NCI-H2081 (cell line): Measurements from ENCODE around the gene C1orf210.

Experiments used
- DNase-seq, 2 experiments: peaks; one replicate each; lab custom pipeline; 2025; lab: John Stamatoyannopoulos, UW

Gene C1orf210

DNA sequence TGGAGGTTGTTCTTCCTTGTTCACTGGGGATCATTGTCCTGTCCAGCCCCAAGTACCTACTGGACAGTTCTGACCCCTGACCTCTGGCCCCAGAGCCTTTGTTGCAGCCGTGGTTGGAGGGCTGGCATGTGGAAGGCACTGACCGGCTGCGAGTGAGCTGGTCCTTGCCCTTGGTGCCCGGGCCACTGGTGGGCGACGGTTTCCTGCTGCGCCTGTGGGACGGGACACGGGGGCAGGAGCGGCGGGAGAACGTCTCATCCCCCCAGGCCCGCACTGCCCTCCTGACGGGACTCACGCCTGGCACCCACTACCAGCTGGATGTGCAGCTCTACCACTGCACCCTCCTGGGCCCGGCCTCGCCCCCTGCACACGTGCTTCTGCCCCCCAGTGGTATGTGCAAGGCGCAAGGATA is 26.8 kb upstream of the C1orf210 start:
- no peak for DNase-seq

DNA sequence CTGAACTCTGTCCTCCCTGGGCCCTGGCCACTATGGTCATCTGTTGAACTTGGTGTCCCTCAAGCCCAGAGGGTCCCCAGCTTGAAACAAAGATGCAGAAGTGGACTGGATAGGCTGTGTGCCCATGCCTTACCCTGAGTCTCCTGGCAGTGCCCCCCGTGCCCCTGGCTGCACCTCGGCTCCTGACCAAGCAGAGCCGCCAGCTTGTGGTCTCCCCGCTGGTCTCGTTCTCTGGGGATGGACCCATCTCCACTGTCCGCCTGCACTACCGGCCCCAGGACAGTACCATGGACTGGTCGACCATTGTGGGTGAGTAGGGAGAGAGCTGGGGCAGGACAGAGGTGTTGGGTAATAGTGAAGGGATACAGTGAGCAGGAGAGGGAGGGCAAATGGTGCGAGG is 26.1 kb upstream of the C1orf210 start:
- DNase-seq, result no peak

DNA sequence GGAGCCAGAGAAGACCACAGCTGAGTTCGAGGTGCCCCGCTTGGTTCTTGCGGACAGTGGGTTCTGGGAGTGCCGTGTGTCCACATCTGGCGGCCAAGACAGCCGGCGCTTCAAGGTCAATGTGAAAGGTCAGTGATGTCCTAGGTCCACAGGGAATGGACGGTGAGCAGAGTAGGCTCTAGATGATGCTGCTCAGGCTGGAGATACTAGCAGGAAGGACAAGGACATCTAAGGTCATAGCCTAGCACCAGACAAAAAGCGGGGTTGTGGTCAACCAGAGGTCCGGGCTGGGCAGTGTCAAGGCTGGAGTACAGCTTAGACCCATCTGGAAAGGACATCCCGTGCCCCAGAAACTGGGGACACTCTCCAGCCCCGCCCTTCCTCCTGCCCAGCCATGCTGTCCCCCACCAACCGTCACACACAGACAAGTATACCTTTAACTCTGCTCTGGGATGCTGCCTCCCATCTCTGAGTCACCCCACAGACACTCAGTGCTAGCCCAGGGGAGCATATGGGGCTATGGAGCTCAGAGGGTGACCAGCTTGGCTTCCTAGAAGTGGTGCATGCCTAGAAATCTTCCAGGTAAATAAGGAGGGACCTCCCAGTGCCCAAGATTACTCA is 24.1 kb upstream of the C1orf210 start:
- no peak for DNase-seq

DNA sequence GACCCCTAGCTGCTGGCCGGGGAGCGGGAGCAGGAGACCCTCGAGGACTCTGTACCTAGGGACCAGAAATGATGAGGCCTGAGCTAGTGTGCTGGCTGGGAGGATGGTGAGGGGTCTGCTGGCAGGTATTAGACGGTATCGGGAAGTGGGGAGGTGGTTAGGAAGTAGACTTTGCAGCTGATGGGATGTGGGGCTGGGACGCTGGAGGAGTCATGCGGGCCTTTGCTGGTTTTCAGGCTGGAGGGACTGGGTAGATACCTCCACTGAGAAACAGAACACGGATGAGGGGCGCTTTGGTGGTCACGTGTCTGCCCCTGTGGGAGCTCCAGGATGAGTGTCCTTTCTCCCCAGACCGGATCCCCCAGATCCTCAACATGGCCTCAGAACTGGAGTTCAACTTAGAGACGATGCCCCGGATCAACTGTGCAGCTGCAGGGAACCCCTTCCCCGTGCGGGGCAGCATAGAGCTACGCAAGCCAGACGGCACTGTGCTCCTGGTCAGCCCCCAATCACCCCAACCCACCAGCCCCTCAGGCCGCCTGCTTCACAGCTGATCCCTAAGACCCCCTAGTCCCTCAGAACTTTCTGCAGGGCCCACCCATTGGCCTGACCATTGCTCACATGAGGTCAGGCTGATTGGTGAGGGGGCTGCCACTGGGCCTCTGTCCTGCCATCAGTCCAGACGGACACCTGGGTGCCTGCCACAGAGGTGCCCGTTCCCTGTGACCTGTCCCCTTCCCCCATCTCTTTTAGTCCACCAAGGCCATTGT is 23.4 kb upstream of the C1orf210 start:
- DNase-seq, result no peak

DNA sequence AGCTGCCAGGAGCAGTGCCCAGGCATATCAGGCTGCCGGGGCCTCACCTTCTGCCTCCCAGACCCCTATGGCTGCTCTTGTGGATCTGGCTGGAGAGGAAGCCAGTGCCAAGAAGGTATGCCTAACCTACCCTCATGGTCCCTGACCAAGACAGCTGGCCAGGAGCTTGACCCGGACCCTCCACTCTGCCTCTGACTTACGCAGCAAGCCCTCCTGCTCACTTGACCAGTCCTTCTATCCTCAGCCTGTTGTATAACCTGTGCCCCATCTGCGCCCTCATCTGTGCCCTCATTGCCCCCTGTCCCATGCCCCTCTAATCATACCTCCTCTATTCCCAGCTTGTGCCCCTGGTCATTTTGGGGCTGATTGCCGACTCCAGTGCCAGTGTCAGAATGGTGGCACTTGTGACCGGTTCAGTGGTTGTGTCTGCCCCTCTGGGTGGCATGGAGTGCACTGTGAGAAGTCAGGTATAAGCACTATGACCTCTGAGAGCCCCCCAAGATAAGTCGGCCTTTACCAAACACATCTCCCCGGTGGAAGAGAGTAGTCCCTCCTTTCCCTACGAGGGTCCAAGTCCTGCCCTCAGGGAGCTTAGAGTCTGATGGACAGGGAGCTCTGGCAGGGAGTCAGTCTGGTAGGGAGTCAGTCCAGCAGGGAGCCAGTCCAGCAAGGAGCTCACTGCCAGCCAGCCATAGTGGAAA is 22.2 kb upstream of the C1orf210 start:
- no peak for DNase-seq

DNA sequence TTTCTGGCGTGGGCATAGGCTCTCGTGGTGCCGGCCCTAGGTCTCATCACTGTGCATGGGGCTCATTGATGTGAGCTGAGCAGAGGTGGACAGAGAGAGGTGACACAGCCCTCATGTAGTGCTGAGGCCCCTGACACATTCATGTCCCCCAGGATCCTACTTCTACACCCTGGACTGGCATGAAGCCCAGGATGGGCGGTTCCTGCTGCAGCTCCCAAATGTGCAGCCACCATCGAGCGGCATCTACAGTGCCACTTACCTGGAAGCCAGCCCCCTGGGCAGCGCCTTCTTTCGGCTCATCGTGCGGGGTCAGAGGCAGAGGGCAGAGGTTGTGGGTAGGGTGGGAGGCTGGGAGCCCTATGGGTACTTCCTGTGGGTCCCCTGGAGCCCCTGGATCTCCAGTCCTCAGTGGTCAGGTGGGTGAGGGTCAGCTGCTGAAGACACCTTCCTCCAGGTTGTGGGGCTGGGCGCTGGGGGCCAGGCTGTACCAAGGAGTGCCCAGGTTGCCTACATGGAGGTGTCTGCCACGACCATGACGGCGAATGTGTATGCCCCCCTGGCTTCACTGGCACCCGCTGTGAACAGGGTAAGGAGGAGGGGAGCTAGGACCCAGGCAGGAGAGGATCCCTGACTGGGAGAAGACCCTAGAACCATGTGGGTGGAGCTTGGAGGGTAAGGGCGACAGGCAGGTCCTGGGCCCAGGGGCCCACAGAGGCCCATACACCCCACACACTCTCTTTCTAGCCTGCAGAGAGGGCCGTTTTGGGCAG is 21.5 kb upstream of the C1orf210 start:
- no peak for DNase-seq

DNA sequence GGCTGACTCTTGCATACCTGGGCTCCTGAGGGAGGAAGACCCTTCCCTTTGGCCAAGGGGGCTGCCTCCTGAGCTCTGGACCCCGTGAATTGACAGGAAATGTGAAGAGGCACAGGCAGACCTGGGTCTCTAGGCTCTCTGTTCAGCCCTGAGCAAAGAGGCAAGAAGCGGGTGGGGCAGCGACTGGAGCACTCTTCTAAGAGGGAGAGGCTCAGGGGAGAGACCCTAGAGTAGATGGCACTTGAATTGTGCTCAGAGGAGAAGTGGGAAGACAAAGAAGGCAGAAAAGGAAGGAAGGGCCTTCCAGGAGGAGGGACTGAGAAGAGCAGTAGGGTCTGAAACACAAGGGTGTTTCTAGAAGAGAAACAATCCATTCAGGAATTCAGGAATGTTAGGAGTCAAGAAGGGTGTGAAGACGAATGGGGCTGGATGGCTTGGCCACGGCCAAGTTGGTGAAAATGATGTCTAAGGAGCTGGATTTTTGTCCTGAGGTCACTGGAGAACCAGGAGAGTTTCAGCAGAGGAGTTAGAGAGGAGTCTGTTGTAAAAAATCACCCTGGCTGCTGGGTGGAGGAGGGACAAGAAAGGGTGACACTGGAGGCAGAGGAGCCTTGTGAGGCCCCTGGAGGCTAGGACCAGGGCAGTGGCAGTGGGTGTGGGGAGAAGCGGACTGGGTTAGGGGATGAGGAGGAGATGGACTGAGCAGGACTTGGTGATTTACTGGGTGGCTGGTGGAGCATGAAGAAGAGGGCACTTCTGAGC is 20.7 kb upstream of the C1orf210 start:
- no peak for DNase-seq

DNA sequence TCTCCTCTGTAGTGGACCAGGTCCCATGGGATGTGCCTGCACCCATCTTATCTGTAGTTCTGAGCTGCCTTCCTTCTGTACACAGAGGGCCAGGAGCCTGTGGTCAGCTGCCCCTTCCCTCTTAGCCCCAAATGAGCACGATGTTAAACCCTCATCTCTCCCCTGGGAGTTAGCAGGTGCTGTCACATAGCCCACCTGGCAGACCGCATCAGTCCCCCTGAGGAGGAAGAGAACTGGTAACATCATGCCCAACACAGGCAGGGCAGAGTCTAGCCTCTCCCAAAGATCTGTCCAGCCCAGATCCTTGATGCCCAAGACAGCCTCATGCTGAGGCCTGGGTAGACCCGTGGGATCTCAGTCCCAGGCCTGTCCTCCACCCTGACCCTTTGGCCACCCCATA is 20.1 kb upstream of the C1orf210 start:
- no peak for DNase-seq

DNA sequence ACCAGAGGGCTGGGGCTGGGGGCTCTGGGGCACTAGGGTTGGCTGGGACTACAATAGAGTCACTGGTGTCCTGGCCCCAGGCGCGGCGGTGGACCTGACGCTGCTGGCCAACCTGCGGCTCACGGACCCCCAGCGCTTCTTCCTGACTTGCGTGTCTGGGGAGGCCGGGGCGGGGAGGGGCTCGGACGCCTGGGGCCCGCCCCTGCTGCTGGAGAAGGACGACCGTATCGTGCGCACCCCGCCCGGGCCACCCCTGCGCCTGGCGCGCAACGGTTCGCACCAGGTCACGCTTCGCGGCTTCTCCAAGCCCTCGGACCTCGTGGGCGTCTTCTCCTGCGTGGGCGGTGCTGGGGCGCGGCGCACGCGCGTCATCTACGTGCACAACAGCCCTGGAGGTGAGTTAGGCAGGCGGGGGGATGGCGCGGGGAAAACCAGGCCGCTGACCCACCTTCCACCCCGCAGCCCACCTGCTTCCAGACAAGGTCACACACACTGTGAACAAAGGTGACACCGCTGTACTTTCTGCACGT is 19.5 kb upstream of the C1orf210 start:
- DNase-seq, result no peak

DNA sequence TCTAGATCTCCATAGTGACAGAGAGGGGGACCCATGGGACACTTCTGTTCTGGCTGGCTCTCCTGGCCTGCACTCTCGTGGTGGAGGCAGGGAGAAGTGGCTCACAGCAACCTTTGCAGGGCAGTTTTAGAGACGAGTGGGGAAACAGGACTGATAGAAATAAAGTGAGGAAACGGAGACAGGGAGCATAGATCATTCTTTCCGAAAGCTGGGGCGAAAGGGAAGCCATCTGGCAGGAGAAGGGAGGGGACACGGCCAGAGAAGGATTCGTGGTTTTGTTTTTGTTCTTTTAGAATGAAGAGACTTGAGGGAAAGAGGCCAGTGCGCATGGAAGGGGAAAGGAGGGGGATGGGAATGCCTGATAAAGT is 18.9 kb upstream of the C1orf210 start:
- no peak for DNase-seq

DNA sequence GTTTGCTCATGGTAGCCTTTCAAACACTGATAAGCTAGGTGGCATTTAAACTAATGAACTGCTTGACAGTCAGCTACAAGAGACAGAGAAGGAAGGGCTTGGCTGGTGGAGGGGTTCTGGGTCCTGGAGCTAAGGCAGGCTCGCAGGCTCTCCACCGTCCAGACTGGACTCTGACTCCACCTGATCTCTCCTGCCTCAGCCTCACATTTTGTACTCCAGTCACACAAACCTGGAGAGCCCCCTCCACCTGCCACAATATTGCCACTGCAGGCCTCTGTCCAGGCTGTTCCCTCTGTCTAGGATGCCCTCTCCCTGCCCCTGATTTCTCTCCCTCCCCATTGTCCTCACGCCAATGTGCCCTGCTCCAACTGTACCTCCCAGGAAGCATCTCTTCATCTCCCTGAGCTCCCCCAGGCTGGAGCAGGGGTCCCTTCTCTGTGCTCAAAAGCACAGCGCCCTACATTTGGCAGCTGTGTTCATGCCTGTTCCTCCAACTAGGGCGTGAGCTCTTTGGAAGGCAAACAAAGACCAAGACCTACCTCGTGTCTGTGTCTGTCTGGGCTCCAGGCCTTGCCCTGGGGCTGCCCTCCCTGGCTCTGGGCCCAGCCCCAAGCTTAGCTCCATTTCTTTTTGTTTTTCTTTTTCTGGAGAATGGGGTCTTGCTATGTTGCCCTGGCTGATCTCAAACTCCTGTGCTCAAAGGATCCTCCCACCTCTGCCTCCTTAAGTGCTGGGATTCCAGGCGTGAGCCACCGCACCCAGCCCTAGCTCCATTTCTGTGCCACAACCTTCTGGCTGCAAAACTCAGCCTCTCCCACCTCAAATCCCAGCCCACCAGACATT is 18.3 kb upstream of the C1orf210 start:
- DNase-seq, result no peak

DNA sequence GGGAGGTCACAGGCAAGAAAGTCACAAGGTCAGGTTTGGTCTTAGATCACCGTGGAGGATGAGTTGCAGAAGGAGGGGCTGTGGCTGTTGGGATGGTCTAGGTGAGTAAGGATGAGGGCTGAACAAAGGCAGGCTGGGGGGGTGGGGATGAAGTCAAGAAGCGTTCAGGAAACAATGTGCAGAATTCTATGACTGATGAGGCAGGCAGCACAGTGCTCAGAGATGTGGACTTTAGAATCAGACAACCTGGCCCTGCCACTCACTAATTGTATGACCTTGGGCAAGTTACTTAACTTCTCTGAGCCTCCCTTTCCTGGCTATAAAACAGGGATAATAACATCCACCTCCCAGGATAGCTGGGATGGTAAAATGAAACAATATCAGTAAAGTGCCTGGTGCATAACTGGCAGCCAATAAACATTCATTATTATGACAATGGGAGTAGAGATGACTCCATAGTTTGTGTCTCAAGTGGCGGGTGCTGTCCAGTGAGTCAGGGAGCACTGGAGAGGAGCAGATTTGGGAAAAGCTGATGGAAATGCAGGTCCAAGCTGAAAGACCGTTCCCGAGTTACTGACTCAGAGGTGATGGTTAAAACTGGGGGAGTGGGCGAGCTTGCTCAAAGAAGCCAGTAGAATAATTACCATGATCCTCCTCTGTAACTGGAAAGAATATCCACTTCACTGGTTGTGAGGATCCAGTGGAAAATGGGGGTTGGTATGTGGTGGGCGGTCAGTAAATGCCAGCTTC is 17.5 kb upstream of the C1orf210 start:
- DNase-seq, result no peak

DNA sequence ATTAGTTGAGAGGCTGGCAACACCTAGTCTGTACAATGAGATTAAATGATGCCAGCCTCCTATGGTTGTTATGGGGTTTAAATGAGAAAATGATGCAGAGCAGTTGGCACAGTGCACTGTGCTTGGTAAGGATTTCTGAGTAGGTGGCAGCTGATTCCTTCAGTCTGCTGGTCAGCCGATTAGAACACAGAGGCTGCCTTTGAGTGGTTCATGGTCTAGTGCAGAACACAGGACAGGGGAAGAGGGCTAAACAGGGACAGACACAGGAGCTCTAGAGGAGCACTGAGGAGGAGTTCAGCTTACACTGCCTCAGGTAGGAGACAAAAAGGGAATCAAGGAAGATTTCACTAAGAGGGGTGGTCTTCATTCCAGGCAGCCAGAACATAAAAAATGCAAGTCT is 16.8 kb upstream of the C1orf210 start:
- DNase-seq, result no peak

DNA sequence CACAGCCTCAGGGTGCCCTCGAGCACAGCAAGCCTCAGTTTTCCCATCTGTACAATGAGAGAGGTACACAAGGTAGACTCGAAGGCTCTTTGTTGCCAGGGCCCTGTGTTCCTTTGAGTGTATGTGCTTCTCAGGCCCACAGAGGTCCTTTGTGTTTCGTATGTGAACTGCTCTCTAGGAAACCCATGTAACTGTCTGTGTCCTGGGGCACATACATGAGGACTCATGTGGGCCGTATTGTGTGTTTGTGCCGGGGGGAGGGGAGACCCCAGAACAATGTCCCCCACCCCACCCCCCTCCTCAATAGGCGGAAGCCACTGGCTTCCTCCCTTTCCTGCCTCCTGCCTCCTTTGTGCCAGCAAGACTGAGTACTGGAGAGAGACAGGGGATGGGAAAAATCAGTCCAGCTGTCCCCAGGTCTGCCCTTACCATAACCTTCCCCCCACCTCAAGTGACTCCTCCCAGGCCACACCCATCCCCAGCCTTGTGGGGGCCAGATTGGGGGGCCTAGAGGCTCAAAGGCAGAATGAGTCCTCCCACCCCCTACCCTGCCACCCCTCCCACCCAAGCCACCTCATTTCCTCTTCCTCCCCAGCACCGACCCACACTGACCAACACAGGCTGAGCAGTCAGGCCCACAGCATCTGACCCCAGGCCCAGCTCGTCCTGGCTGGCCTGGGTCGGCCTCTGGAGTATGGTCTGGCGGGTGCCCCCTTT is 15.2 kb upstream of the C1orf210 start, which contains the start of gene TIE1:
TSS of gene TIE1 (plus strand) at position 605 of the 717 bp plus-strand sequence. CDS start at position 695, 90 bp downstream.
- no peak for DNase-seq

DNA sequence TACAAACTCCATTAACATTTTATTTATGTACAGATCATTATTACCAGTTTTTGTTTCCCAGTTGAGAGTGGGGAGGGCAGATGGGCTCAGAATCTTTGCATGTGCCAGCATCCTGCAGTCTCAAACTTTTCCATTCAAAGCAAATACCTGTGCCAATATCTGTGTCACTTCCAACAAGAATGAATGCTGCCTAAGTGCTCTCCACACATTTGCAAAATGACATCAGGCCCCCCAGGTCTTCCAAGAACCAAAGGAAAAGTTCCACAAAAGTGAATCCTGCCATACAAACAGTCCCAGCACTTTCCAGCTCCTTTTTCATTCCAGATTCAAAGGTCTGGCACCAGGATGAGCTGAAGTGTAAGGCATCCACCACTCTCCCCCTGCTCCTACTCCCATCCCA is 13.7 kb upstream of the C1orf210 start:
- DNase-seq, result no peak

DNA sequence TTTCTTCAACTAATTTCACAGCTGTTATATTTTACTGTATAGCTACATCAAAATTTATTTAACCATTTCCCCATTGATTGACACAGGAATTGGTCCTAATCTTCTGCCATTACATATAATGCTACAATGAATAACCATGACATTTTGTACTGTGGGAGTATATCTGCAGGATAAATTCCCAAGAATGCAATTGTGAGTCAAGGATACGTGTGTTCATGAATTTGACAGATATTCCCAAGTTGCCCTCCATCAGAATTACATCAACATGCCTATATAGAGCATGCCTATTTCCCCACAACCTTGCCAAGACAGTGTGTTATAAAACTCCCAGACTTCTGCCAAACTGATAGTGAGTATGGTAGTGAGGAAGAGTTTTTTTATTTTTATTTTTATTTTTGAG is 12.7 kb upstream of the C1orf210 start:
- DNase-seq, result no peak

DNA sequence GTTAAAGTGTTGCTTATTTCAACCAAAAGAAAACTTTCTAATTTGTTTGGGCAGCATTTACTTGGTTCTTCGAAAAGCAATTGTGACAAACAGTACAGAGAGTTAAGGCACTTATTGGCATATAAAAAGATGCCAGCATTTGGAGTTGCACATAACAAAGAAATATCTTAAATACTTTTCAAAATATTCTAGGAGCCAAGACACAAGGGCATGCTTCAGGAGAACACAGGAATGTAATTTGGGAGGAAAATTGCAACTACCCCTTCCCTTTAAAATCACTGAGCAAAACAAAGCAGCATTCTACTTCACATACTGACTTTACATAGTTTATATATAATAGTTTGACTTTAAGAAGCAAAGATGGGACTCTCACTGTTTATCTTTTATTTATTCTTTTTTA is 10.8 kb upstream of the C1orf210 start:
- DNase-seq, result no peak

DNA sequence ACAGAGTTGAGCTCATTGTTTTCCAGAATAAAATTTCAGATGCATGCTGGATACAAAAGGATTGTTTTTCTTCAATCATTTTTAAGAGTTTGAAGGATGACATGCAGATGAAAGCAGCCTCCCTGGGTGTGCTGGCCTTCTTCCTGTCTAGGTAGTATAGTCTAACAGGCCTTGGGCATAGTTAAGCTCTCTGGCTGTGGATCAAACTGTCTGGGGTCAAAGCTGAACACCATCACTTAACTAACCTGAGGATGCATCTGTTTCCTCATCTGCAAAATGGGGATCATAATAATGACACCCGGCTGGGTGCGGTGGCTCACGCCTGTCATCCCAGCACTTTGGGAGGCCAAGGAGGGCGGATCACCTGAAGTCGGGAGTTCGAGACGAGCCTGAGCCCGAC is 9.4 kb upstream of the C1orf210 start:
- no peak for DNase-seq
